Measurements from ENCODE around the gene SBF2.

SBF2 gene

DNA sequence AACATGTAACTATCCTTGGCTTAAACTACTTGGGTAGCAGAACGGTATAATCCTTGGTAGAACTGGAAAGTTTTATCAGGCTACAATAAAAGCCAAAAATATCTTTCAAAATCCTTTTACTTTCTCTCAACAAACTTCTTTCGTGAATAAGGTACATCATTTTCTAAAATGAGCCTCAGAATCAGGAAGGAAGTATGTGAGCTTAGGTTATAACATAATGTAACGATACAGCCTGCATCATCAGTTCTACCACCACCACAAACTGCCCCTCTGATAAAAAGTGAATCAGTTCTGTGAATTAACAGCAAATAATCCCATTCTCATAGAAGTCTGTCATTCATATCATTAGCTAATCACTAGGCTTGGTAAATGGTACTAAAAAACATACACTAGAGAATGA is 244.3 kb downstream of the SBF2 start:
- TF ChIP-seq, protein P1, sequence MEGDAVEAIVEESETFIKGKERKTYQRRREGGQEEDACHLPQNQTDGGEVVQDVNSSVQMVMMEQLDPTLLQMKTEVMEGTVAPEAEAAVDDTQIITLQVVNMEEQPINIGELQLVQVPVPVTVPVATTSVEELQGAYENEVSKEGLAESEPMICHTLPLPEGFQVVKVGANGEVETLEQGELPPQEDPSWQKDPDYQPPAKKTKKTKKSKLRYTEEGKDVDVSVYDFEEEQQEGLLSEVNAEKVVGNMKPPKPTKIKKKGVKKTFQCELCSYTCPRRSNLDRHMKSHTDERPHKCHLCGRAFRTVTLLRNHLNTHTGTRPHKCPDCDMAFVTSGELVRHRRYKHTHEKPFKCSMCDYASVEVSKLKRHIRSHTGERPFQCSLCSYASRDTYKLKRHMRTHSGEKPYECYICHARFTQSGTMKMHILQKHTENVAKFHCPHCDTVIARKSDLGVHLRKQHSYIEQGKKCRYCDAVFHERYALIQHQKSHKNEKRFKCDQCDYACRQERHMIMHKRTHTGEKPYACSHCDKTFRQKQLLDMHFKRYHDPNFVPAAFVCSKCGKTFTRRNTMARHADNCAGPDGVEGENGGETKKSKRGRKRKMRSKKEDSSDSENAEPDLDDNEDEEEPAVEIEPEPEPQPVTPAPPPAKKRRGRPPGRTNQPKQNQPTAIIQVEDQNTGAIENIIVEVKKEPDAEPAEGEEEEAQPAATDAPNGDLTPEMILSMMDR (IDR thresholded peaks at IDR 0.05; ENCODE audit: low read depth, low read length), result no peak
- no peak for TF ChIP-seq EZH2phosphoT487 (IDR thresholded peaks at IDR 0.05; ENCODE audit: low read depth)
- Histone ChIP-seq H3K4me3 (ENCODE audit: low read length) (no peak overlapping the region), H2AFZ (ENCODE audit: low read depth, low read length) (no peak overlapping the region), H4K20me1 (ENCODE audit: insufficient read depth, low read length) (no peaks in the 10 kb centered on the region), H3K79me2 (ENCODE audit: low read length) (no peaks in the 10 kb centered on the region), H3K4me2 (ENCODE audit: low read length) (no peak overlapping the region), H3K27me3 (ENCODE audit: low read depth, low read length) (no peaks in the 10 kb centered on the region), H3K4me1 (ENCODE audit: low read length) (no peaks in the 10 kb centered on the region), H3K9me3 (ENCODE audit: insufficient read depth, low read length) (peaks cover 6% of the 10 kb centered on the region; the same call in 1 of the 2 replicates), H3K36me3 (replicated peaks; ENCODE audit: low read depth, low read length) (no peaks in the 10 kb centered on the region), H3K27ac (ENCODE audit: low read length) (no peak overlapping the region), H3K9ac (ENCODE audit: low read length) (no peak overlapping the region)

DNA sequence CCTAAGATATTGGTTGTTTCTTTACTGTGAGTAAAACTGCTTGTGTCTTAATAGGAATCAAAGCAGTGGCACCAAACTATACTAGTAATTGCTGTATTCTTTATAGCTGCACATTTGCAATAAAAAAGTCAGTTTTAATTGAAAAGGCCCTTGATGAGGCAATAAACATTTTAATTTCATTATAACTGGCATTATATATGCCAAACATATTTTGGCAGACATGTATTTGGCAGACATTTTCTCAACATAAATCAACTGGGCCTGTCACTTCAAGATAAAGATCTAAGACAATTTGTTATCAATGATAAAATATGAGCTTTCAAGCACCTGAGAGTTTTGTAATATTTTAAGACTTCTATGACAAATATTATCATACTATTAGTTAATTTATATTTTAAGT is 245.7 kb downstream of the SBF2 start:
- Histone ChIP-seq H3K79me2 (ENCODE audit: low read length) (no peaks in the 10 kb centered on the region), H3K4me2 (ENCODE audit: low read length) (no peak overlapping the region), H3K9me3 (ENCODE audit: insufficient read depth, low read length) (peaks cover 10% of the 10 kb centered on the region; the same call in 1 of the 2 replicates), H4K20me1 (ENCODE audit: insufficient read depth, low read length) (no peaks in the 10 kb centered on the region), H3K27me3 (ENCODE audit: low read depth, low read length) (no peaks in the 10 kb centered on the region), H3K27ac (ENCODE audit: low read length) (no peak overlapping the region), H3K36me3 (replicated peaks; ENCODE audit: low read depth, low read length) (no peaks in the 10 kb centered on the region), H3K9ac (ENCODE audit: low read length) (no peak overlapping the region), H2AFZ (ENCODE audit: low read depth, low read length) (no peak overlapping the region), H3K4me3 (ENCODE audit: low read length) (no peak overlapping the region), H3K4me1 (ENCODE audit: low read length) (no peaks in the 10 kb centered on the region)
- TF ChIP-seq, protein P1 (IDR thresholded peaks at IDR 0.05; ENCODE audit: low read depth, low read length), result no peak
- TF ChIP-seq EZH2phosphoT487 (IDR thresholded peaks at IDR 0.05; ENCODE audit: low read depth), result no peak

DNA sequence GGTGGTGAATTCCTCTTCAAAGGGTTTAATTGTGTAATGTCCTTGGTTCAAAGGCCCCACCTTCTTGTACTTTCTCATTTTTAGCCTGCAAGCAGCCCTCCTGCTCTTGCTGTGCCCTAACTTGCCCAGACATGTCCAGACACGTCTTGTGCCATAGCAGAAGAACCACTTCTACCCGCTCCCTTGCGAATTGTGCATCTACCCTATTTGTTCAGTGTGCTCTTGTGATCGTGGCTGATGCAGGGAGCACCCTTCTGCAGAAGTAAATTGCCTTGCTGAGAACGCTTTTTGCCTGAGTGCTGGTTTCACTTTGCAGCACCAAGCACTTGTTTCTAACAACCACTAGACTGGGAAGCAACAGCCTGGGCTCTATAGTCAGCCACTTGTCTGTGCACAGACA is 249.4 kb downstream of the SBF2 start:
- Histone ChIP-seq H3K27ac (ENCODE audit: low read length) (no peak overlapping the region), H4K20me1 (ENCODE audit: insufficient read depth, low read length) (no peaks in the 10 kb centered on the region), H3K4me1 (ENCODE audit: low read length) (no peaks in the 10 kb centered on the region), H2AFZ (ENCODE audit: low read depth, low read length) (no peak overlapping the region), H3K9ac (ENCODE audit: low read length) (no peak overlapping the region), H3K4me3 (ENCODE audit: low read length) (no peak overlapping the region), H3K4me2 (ENCODE audit: low read length) (no peak overlapping the region), H3K79me2 (ENCODE audit: low read length) (no peaks in the 10 kb centered on the region), H3K27me3 (ENCODE audit: low read depth, low read length) (no peaks in the 10 kb centered on the region), H3K36me3 (replicated peaks; ENCODE audit: low read depth, low read length) (no peaks in the 10 kb centered on the region), H3K9me3 (ENCODE audit: insufficient read depth, low read length) (peaks cover 10% of the 10 kb centered on the region; the same call in 1 of the 2 replicates)
- no peak for TF ChIP-seq EZH2phosphoT487 (IDR thresholded peaks at IDR 0.05; ENCODE audit: low read depth)
- TF ChIP-seq, protein P1 (IDR thresholded peaks at IDR 0.05; ENCODE audit: low read depth, low read length), result no peak

DNA sequence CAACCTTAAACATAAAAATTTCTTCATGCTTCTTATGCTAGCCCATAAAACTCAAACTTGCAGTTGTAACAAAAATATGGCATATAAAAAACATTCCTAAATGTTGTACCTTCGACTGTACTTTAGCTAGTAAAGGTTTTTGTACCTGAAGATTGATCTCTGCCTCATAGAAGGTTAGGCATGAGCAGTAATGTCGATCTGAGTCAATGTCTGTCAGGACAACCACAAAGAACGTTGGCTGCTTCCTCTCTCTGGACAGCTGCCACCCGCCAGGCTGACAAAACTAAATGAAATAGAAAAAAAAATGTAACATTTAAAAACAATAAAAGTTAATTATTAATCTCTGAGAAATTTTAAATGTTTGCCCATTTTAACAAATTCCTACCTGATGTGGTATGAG is 251.3 kb downstream of the SBF2 start:
- no peak overlapping the region for H3K4me3 ChIP-seq (ENCODE audit: low read length)

More for the DNA sequence above, 251.3 kb downstream of the SBF2 start:
- Histone ChIP-seq H4K20me1 (ENCODE audit: insufficient read depth, low read length) (no peaks in the 10 kb centered on the region), H2AFZ (ENCODE audit: low read depth, low read length) (no peak overlapping the region), H3K9me3 (ENCODE audit: insufficient read depth, low read length) (peaks cover 10% of the 10 kb centered on the region; the same call in 1 of the 2 replicates), H3K27me3 (ENCODE audit: low read depth, low read length) (no peaks in the 10 kb centered on the region), H3K27ac (ENCODE audit: low read length) (no peak overlapping the region), H3K9ac (ENCODE audit: low read length) (no peak overlapping the region), H3K4me1 (ENCODE audit: low read length) (no peaks in the 10 kb centered on the region), H3K79me2 (ENCODE audit: low read length) (no peaks in the 10 kb centered on the region), H3K36me3 (replicated peaks; ENCODE audit: low read depth, low read length) (no peaks in the 10 kb centered on the region), H3K4me2 (ENCODE audit: low read length) (no peak overlapping the region)
- TF ChIP-seq, protein P1 (IDR thresholded peaks at IDR 0.05; ENCODE audit: low read depth, low read length), result no peak
- TF ChIP-seq EZH2phosphoT487 (IDR thresholded peaks at IDR 0.05; ENCODE audit: low read depth), result no peak
